HCT116 (cell line): Measurements from ENCODE around the gene ZNF692.

Source experiments
- CEBPB ChIP-seq: IDR thresholded peaks from 2 replicates; pipeline ENCODE4 v1.6.1; 2012; ENCODE audit warnings: low read depth
- EZH2 ChIP-seq: fragments of 200-600 bp; sonication (generic); IDR thresholded peaks from 2 replicates; pipeline ENCODE4 v1.6.1; 2017; ENCODE audit warnings: antibody characterized with exemption, mixed run types
- JUND ChIP-seq: IDR thresholded peaks from 2 replicates; pipeline ENCODE4 v1.6.1; 2012
- POLR2A ChIP-seq: IDR thresholded peaks from 2 replicates; pipeline ENCODE4 v1.7.0; 2011; ENCODE audit warnings: borderline replicate concordance; ENCODE audit not compliant: insufficient read depth, insufficient read length; ENCODE audit errors: extremely low read depth
- POLR2AphosphoS5 ChIP-seq: IDR thresholded peaks from 2 replicates; pipeline ENCODE4 v1.6.1; 2011; ENCODE audit warnings: mild to moderate bottlenecking, low read depth, low read length, moderate library complexity
- SP1 ChIP-seq: IDR thresholded peaks from 2 replicates; pipeline ENCODE4 v1.6.1; 2012; ENCODE audit warnings: low read depth
- SRF ChIP-seq: IDR thresholded peaks from 2 replicates; pipeline ENCODE4 v1.6.1; 2012; ENCODE audit warnings: low read depth
- ZFX ChIP-seq: fragments of 450-650 bp; IDR thresholded peaks from 2 replicates; pipeline ENCODE4 v1.6.1; 2017
- ZNF274 ChIP-seq: fragments of 200-500 bp; sonication (Bioruptor generic); IDR thresholded peaks from 2 replicates; pipeline ENCODE4 v1.6.1; 2014; ENCODE audit warnings: mild to moderate bottlenecking, low read depth, low read length, inconsistent platforms
- TF ChIP-seq, protein P1 (sequence below): IDR thresholded peaks from 2 replicates; pipeline ENCODE4 v1.6.1; 2012; ENCODE audit warnings: low read depth
- TF ChIP-seq, protein P2 (sequence below), 3 experiments: fragments of 200-600 bp in 1 of 3; sonication (generic) in 1 of 3; IDR thresholded peaks in 2 of 3; conservative IDR thresholded peaks in 1 of 3; 2 replicates each; pipeline ENCODE4 v1.5.1; 2012 to 2017; ENCODE audit warnings: low read depth in 2 of 3, low read length in 2 of 3, antibody characterized with exemption in 1 of 3, borderline replicate concordance in 1 of 3, control low read depth in 1 of 3, mild to moderate bottlenecking in 1 of 3, mixed read lengths in 1 of 3, mixed run types in 1 of 3, moderate library complexity in 1 of 3; ENCODE audit not compliant: insufficient read depth in 1 of 3
- TF ChIP-seq, protein P3 (sequence below): IDR thresholded peaks from 2 replicates; pipeline ENCODE4 v1.6.1; 2011; ENCODE audit warnings: mild to moderate bottlenecking, low read length, moderate library complexity; ENCODE audit not compliant: insufficient replicate concordance; ENCODE audit errors: extremely low read depth

DNA sequence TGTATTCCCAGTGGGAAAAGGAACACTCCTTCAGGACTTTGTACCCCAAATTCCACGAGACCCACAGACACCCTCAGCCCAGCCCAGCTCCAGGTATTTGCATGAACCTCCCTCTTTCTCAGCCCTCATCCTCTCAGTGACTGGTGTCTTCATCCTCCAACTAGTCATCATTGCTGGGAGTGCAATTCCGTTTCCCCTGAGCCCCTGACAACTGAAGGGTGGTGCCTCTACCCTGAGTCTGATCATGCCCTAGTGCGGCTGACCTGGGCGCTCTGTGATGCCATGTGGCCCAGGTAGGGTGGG lies 3.8 kb upstream of the ZNF692 start:
- no peak for TF ChIP-seq EZH2
- no peak for TF ChIP-seq ZNF274
- TF ChIP-seq POLR2A: no peak
- TF ChIP-seq, protein P1, sequence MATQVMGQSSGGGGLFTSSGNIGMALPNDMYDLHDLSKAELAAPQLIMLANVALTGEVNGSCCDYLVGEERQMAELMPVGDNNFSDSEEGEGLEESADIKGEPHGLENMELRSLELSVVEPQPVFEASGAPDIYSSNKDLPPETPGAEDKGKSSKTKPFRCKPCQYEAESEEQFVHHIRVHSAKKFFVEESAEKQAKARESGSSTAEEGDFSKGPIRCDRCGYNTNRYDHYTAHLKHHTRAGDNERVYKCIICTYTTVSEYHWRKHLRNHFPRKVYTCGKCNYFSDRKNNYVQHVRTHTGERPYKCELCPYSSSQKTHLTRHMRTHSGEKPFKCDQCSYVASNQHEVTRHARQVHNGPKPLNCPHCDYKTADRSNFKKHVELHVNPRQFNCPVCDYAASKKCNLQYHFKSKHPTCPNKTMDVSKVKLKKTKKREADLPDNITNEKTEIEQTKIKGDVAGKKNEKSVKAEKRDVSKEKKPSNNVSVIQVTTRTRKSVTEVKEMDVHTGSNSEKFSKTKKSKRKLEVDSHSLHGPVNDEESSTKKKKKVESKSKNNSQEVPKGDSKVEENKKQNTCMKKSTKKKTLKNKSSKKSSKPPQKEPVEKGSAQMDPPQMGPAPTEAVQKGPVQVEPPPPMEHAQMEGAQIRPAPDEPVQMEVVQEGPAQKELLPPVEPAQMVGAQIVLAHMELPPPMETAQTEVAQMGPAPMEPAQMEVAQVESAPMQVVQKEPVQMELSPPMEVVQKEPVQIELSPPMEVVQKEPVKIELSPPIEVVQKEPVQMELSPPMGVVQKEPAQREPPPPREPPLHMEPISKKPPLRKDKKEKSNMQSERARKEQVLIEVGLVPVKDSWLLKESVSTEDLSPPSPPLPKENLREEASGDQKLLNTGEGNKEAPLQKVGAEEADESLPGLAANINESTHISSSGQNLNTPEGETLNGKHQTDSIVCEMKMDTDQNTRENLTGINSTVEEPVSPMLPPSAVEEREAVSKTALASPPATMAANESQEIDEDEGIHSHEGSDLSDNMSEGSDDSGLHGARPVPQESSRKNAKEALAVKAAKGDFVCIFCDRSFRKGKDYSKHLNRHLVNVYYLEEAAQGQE: no peak
- TF ChIP-seq, protein P2, sequence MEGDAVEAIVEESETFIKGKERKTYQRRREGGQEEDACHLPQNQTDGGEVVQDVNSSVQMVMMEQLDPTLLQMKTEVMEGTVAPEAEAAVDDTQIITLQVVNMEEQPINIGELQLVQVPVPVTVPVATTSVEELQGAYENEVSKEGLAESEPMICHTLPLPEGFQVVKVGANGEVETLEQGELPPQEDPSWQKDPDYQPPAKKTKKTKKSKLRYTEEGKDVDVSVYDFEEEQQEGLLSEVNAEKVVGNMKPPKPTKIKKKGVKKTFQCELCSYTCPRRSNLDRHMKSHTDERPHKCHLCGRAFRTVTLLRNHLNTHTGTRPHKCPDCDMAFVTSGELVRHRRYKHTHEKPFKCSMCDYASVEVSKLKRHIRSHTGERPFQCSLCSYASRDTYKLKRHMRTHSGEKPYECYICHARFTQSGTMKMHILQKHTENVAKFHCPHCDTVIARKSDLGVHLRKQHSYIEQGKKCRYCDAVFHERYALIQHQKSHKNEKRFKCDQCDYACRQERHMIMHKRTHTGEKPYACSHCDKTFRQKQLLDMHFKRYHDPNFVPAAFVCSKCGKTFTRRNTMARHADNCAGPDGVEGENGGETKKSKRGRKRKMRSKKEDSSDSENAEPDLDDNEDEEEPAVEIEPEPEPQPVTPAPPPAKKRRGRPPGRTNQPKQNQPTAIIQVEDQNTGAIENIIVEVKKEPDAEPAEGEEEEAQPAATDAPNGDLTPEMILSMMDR (IDR thresholded peaks at IDR 0.05 in 2 of 3, conservative IDR thresholded peaks at IDR 0.05 in 1 of 3; ENCODE audit: borderline replicate concordance in 1 of 3, insufficient read depth in 1 of 3, low read depth in 2 of 3, low read length in 2 of 3): no peak
- TF ChIP-seq POLR2AphosphoS5: no peak
- TF ChIP-seq ZFX: no peak
- TF ChIP-seq SP1: no peak
- no peak for TF ChIP-seq CEBPB
- TF ChIP-seq, protein P3, sequence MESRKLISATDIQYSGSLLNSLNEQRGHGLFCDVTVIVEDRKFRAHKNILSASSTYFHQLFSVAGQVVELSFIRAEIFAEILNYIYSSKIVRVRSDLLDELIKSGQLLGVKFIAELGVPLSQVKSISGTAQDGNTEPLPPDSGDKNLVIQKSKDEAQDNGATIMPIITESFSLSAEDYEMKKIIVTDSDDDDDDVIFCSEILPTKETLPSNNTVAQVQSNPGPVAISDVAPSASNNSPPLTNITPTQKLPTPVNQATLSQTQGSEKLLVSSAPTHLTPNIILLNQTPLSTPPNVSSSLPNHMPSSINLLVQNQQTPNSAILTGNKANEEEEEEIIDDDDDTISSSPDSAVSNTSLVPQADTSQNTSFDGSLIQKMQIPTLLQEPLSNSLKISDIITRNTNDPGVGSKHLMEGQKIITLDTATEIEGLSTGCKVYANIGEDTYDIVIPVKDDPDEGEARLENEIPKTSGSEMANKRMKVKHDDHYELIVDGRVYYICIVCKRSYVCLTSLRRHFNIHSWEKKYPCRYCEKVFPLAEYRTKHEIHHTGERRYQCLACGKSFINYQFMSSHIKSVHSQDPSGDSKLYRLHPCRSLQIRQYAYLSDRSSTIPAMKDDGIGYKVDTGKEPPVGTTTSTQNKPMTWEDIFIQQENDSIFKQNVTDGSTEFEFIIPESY: no peak
- TF ChIP-seq SRF: no peak
- no peak for TF ChIP-seq JUND
